Activated CD4-positive, alpha-beta T cell treated with anti-CD3 and anti-CD28 coated beads, Interleukin-2, amount 50 U/mL, for 1 hour (primary cell): ENCODE results near the gene TMEM130.
"Not testable (repeated sequence)": the region's sequence is repeated elsewhere in the genome, so short reads cannot be mapped to it uniquely, and the experiment has no call there.

Experiments used
- DNase-seq: peaks from one replicate; pipeline ENCODE4 v3.0.0-alpha.2; 2020

Gene TMEM130

GRCh38 chr7:98875501-98875900 is 5.7 kb upstream of the TMEM130 start:
- DNase-seq, result no peak

GRCh38 chr7:98874942-98875341 is 5.1 kb upstream of the TMEM130 start:
- no peak for DNase-seq

GRCh38 chr7:98873610-98874009 is 3.8 kb upstream of the TMEM130 start:
- DNase-seq, result not testable (repeated sequence)

- DNase-seq, result peak; percentile 13
These were observed 2.6 kb upstream of the TMEM130 start for GRCh38 chr7:98872328-98872924.

- DNase-seq, result no peak
These were observed 1.1 kb upstream of the TMEM130 start for GRCh38 chr7:98870807-98871491.

- peak; percentile 68 for DNase-seq
These were observed 372 bp upstream of the TMEM130 start for GRCh38 chr7:98870121-98870651.

GRCh38 chr7:98869027-98869596 is 702 bp downstream of the TMEM130 start:
- no peak for DNase-seq

GRCh38 chr7:98868450-98868849 is 1.4 kb downstream of the TMEM130 start:
- DNase-seq, result no peak

GRCh38 chr7:98866765-98867164 is 3.0 kb downstream of the TMEM130 start:
- DNase-seq, result no peak

- DNase-seq, result no peak
These were observed 3.5 kb downstream of the TMEM130 start for GRCh38 chr7:98866351-98866750.

GRCh38 chr7:98864731-98865453 is 4.9 kb downstream of the TMEM130 start:
- no peak for DNase-seq

GRCh38 chr7:98863601-98864000 is 6.2 kb downstream of the TMEM130 start:
- no peak for DNase-seq

- DNase-seq, result no peak
These were observed 6.9 kb downstream of the TMEM130 start for GRCh38 chr7:98862716-98863420.

- no peak for DNase-seq
These were observed 7.6 kb downstream of the TMEM130 start for GRCh38 chr7:98862203-98862602.

- DNase-seq, result no peak
These were observed 9.7 kb downstream of the TMEM130 start for GRCh38 chr7:98860071-98860470.

- no peak for DNase-seq
These were observed 14.0 kb downstream of the TMEM130 start for GRCh38 chr7:98855610-98856422.

GRCh38 chr7:98852826-98853225 is 17.0 kb downstream of the TMEM130 start:
- DNase-seq, result no peak

- DNase-seq, result no peak
These were observed 20.9 kb downstream of the TMEM130 start for GRCh38 chr7:98848918-98849317.

- DNase-seq, result not testable (repeated sequence)
These were observed 27.3 kb downstream of the TMEM130 start for GRCh38 chr7:98842552-98842951.

GRCh38 chr7:98841179-98841997 is 28.4 kb downstream of the TMEM130 start:
- DNase-seq, result peak; percentile 70

GRCh38 chr7:98840722-98841121 is 29.1 kb downstream of the TMEM130 start:
- no peak for DNase-seq
